Measurements from ENCODE around the gene FHDC1. TPM values are rescaled to one million over a fixed set of nuclear protein-coding genes. Genes with fewer than 3 reads are reported as not detected.

FHDC1 gene
- total and polyA plus RNA-seq, 8 donors, result 9.0 to 32.9 (median 10.4) TPM

- H3K4me3 ChIP-seq, result no peak overlapping the region
- intact Hi-C loops (cut with DNase I), result no loop called here
- no peak for ATAC-seq
- H3K27ac ChIP-seq, result no peak overlapping the region
- H3K9me3 ChIP-seq, result peaks cover 0 to 5% of the 10 kb centered on the region in 2 donors
- TF ChIP-seq CTCF (IDR thresholded peaks at IDR 0.05), result no peak
- H3K36me3 ChIP-seq, result no peaks in the 10 kb centered on the region
- no peak for DNase-seq
- H3K4me1 ChIP-seq, result no peaks in the 10 kb centered on the region
- H3K27me3 ChIP-seq, result no peaks in the 10 kb centered on the region
Observed at GRCh38 chr4:153010146-153010545, 74.0 kb downstream of the FHDC1 start.

GRCh38 chr4:153013202-153013977 is 77.3 kb downstream of the FHDC1 start:
- Histone ChIP-seq H3K27me3 (no peaks in the 10 kb centered on the region), H3K9me3 (peaks cover 0 to 5% of the 10 kb centered on the region in 2 donors), H3K4me1 (no peaks in the 10 kb centered on the region), H3K36me3 (no peaks in the 10 kb centered on the region), H3K27ac (no peak overlapping the region), H3K4me3 (no peak overlapping the region)
- intact Hi-C loops (cut with DNase I), result no loop called here
- DNase-seq, result peak in 1 of 4 donors; percentile 41
- ATAC-seq, result no peak
- TF ChIP-seq CTCF (IDR thresholded peaks at IDR 0.05), result no peak

- DNase-seq (no peak), ATAC-seq (no peak)
- peaks cover 0 to 5% of the 10 kb centered on the region in 2 donors for H3K9me3 ChIP-seq
- H3K4me1 ChIP-seq, result no peaks in the 10 kb centered on the region
- H3K36me3 ChIP-seq, result no peaks in the 10 kb centered on the region
- TF ChIP-seq CTCF (IDR thresholded peaks at IDR 0.05), result no peak
- no peaks in the 10 kb centered on the region for H3K27me3 ChIP-seq
- H3K4me3 ChIP-seq, result no peak overlapping the region
- no peak overlapping the region for H3K27ac ChIP-seq
- intact Hi-C loops (cut with DNase I), result no loop called here
Observed at GRCh38 chr4:153014460-153014859, 78.3 kb downstream of the FHDC1 start.

- H3K4me1 ChIP-seq, result no peaks in the 10 kb centered on the region
- H3K9me3 ChIP-seq, result no peaks in the 10 kb centered on the region
- no peaks in the 10 kb centered on the region for H3K36me3 ChIP-seq
- DNase-seq (no peak), ATAC-seq (no peak)
- no peak for TF ChIP-seq CTCF (IDR thresholded peaks at IDR 0.05)
- no peaks in the 10 kb centered on the region for H3K27me3 ChIP-seq
- no peak overlapping the region for H3K27ac ChIP-seq
- intact Hi-C loops (cut with DNase I), result no loop called here
- no peak overlapping the region for H3K4me3 ChIP-seq
Observed at GRCh38 chr4:153016592-153016991, 80.5 kb downstream of the FHDC1 start.

GRCh38 chr4:153018031-153018430 is 81.9 kb downstream of the FHDC1 start:
- H3K4me1 ChIP-seq, result peaks cover 0 to 7% of the 10 kb centered on the region in 2 donors
- intact Hi-C loops (cut with DNase I), result no loop called here
- DNase-seq (no peak), ATAC-seq (no peak)
- H3K36me3 ChIP-seq, result no peaks in the 10 kb centered on the region
- H3K4me3 ChIP-seq, result no peak overlapping the region
- no peaks in the 10 kb centered on the region for H3K27me3 ChIP-seq
- H3K27ac ChIP-seq, result no peak overlapping the region
- no peaks in the 10 kb centered on the region for H3K9me3 ChIP-seq
- no peak for TF ChIP-seq CTCF (IDR thresholded peaks at IDR 0.05)

Data from left lung (tissue), 10 donors.